K562 (cell line): Measurements from ENCODE around the gene CR2.

ENCODE experiments used
- CBX8 ChIP-seq: fragments of 200-600 bp; sonication (generic); IDR thresholded peaks from 2 replicates; pipeline ENCODE4 v1.6.1; 2012; ENCODE audit warnings: borderline replicate concordance, mixed run types, low read depth, mild to moderate bottlenecking, moderate library complexity, mixed read lengths, low read length, control low read depth, inconsistent platforms; ENCODE audit not compliant: poor library complexity, severe bottlenecking; ENCODE audit errors: extremely low read depth
- JUN ChIP-seq, 2 experiments: sonication (generic) in 1 of 2; formaldehyde crosslinking in 1 of 2; IDR thresholded peaks; 2 replicates each; pipeline versions ENCODE4 v1.6.1 to v1.8.0; 2012 to 2022; ENCODE audit warnings: borderline replicate concordance in 2 of 2, mild to moderate bottlenecking in 2 of 2, improper control_type of control experiment in 1 of 2, low read depth in 1 of 2, low read length in 1 of 2, missing genetic modification reagents in 1 of 2
- ZNF3 ChIP-seq: fragments of 250-450 bp; sonication (Bioruptor Pico); IDR thresholded peaks from 2 replicates; pipeline ENCODE4 v1.5.0; 2021; ENCODE audit warnings: mild to moderate bottlenecking, moderate library complexity
- ZNF384 ChIP-seq: IDR thresholded peaks from 2 replicates; pipeline ENCODE4 v1.6.1; 2012; ENCODE audit warnings: low read depth, low read length, improper control_type of control experiment
- TF ChIP-seq, protein P1 (sequence below): sonication (generic); formaldehyde crosslinking; IDR thresholded peaks from 2 replicates; pipeline ENCODE4 v1.8.0; 2022; ENCODE audit warnings: mild to moderate bottlenecking, missing genetic modification reagents, borderline replicate concordance

DNA sequence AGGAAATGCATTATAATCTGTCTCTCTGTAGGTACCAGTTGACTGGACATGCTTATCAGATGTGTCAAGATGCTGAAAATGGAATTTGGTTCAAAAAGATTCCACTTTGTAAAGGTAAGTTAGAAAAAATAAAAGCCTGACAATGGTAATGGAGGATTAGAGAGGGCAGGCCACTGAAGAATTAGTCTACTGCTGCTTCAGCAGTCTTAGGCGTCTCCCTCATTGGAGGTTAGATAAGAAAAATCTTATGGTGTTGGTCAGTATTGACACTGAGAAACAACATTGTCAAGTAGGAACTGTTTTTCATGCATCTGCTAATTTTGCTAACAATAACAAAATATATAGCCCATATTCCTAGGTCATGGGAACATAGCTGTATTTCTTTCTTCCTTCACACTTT lies 20.1 kb downstream of the CR2 start:
- TF ChIP-seq ZNF3 (CRISPR knock-in tag): no peak
- TF ChIP-seq, protein P1, sequence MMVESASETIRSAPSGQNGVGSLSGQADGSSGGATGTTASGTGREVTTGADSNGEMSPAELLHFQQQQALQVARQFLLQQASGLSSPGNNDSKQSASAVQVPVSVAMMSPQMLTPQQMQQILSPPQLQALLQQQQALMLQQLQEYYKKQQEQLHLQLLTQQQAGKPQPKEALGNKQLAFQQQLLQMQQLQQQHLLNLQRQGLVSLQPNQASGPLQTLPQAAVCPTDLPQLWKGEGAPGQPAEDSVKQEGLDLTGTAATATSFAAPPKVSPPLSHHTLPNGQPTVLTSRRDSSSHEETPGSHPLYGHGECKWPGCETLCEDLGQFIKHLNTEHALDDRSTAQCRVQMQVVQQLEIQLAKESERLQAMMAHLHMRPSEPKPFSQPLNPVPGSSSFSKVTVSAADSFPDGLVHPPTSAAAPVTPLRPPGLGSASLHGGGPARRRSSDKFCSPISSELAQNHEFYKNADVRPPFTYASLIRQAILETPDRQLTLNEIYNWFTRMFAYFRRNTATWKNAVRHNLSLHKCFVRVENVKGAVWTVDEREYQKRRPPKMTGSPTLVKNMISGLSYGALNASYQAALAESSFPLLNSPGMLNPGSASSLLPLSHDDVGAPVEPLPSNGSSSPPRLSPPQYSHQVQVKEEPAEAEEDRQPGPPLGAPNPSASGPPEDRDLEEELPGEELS (CRISPR knock-in tag): no peak
- TF ChIP-seq CBX8: no peak
- TF ChIP-seq ZNF384: no peak
- TF ChIP-seq JUN (IDR thresholded peaks at IDR 0.05; ENCODE audit: borderline replicate concordance, low read depth, low read length): no peak
- no peak for TF ChIP-seq JUN (CRISPR knock-in tag; IDR thresholded peaks at IDR 0.05; ENCODE audit: borderline replicate concordance)
